HEK293 (cell line): ENCODE results near the gene DSP.

ENCODE experiments used
- CTCF ChIA-PET: fragments of 350-600 bp; formaldehyde crosslinking; extraction: SDS; loops from one replicate; lab custom pipeline; 2021; ENCODE audit warnings: antibody characterized with exemption; lab: Yijun Ruan, JAX
- POLR2A ChIA-PET: fragments of 300-600 bp; formaldehyde crosslinking; extraction: SDS; loops from one replicate; lab custom pipeline; 2020; ENCODE audit warnings: antibody characterized with exemption, inconsistent platforms; lab: Yijun Ruan, JAX
- H3K27ac ChIP-seq: fragments of 200-500 bp; sonication (Bioruptor generic); 2 replicates; pipeline ENCODE4 v1.5.1; 2014; ENCODE audit warnings: low read depth, low read length, control low read depth, inconsistent platforms; ENCODE audit errors: extremely low read depth
- H3K36me3 ChIP-seq, 2 experiments: fragments of 200-500 bp in 1 of 2; sonication (Bioruptor generic) in 1 of 2; 1 replicate in 1 of 2; 2 replicates in 1 of 2; pipeline ENCODE4 v1.5.1; 2014 to 2017; ENCODE audit warnings: inconsistent platforms in 2 of 2, low read length in 2 of 2; ENCODE audit not compliant: control insufficient read depth in 2 of 2, insufficient read depth in 1 of 2
- H3K4me1 ChIP-seq: fragments of 200-500 bp; sonication (Bioruptor generic); 2 replicates; pipeline ENCODE4 v1.5.1; 2014; ENCODE audit warnings: mild to moderate bottlenecking, low read length, inconsistent platforms; ENCODE audit not compliant: control insufficient read depth, insufficient read depth
- H3K4me3 ChIP-seq: 2 replicates; pipeline ENCODE4 v1.5.1; 2011; ENCODE audit warnings: low read depth, mild to moderate bottlenecking, control low read depth, low read length, moderate library complexity
- H3K9me3 ChIP-seq: fragments of 200-500 bp; sonication (Bioruptor generic); 2 replicates; pipeline ENCODE4 v1.5.1; 2014; ENCODE audit warnings: low read depth, low read length, inconsistent platforms; ENCODE audit not compliant: control insufficient read depth, insufficient read depth
- BCL11B ChIP-seq: fragments of 450-650 bp; formaldehyde crosslinking; IDR thresholded peaks from 2 replicates; pipeline ENCODE4 v1.5.1; 2016; ENCODE audit warnings: low read depth, missing biosample characterization, missing genetic modification characterization
- GLIS1 ChIP-seq: fragments of 450-650 bp; formaldehyde crosslinking; IDR thresholded peaks from 2 replicates; pipeline ENCODE4 v1.5.1; 2016; ENCODE audit warnings: missing biosample characterization, missing genetic modification characterization
- GLIS2 ChIP-seq: fragments of 450-650 bp; formaldehyde crosslinking; IDR thresholded peaks from 2 replicates; pipeline ENCODE4 v1.5.1; 2016; ENCODE audit warnings: missing biosample characterization, missing genetic modification characterization
- HOXC10 ChIP-seq: sonication (generic); formaldehyde crosslinking; IDR thresholded peaks from 2 replicates; pipeline ENCODE4 v1.8.1; 2023; ENCODE audit warnings: mild to moderate bottlenecking, missing genetic modification reagents
- IKZF3 ChIP-seq: fragments of 450-650 bp; IDR thresholded peaks from 2 replicates; pipeline ENCODE4 v1.5.0; 2018; ENCODE audit warnings: missing biosample characterization, mild to moderate bottlenecking, missing genetic modification characterization, moderate library complexity
- KLF10 ChIP-seq: fragments of 450-650 bp; IDR thresholded peaks from 2 replicates; pipeline ENCODE4 v1.5.1; 2018; ENCODE audit warnings: missing biosample characterization, mild to moderate bottlenecking, missing genetic modification characterization
- PRDM6 ChIP-seq: fragments of 450-650 bp; formaldehyde crosslinking; IDR thresholded peaks from 2 replicates; pipeline ENCODE4 v1.5.1; 2017; ENCODE audit warnings: missing biosample characterization, missing genetic modification characterization
- SP2 ChIP-seq: fragments of 450-650 bp; formaldehyde crosslinking; IDR thresholded peaks from 2 replicates; pipeline ENCODE4 v1.5.1; 2016; ENCODE audit warnings: missing biosample characterization, missing genetic modification characterization
- SP3 ChIP-seq: fragments of 450-650 bp; formaldehyde crosslinking; IDR thresholded peaks from 2 replicates; pipeline ENCODE4 v1.5.1; 2016; ENCODE audit warnings: missing biosample characterization, missing genetic modification characterization
- ZFHX2 ChIP-seq: fragments of 450-650 bp; formaldehyde crosslinking; conservative IDR thresholded peaks from 2 replicates; pipeline ENCODE4 v1.5.1; 2016; ENCODE audit warnings: missing biosample characterization, missing genetic modification characterization
- ZNF10 ChIP-seq: fragments of 450-650 bp; formaldehyde crosslinking; IDR thresholded peaks from 2 replicates; pipeline ENCODE4 v1.5.1; 2017; ENCODE audit warnings: missing biosample characterization, missing genetic modification characterization
- ZNF157 ChIP-seq: fragments of 450-650 bp; formaldehyde crosslinking; IDR thresholded peaks from 2 replicates; pipeline ENCODE4 v1.5.1; 2016; ENCODE audit warnings: missing biosample characterization, missing genetic modification characterization
- ZNF2 ChIP-seq: fragments of 450-650 bp; formaldehyde crosslinking; IDR thresholded peaks from 2 replicates; pipeline ENCODE4 v1.5.1; 2016; ENCODE audit warnings: missing biosample characterization, missing genetic modification characterization
- ZNF214 ChIP-seq: fragments of 450-650 bp; formaldehyde crosslinking; IDR thresholded peaks from 2 replicates; pipeline ENCODE4 v1.5.1; 2017; ENCODE audit warnings: missing biosample characterization, mild to moderate bottlenecking, missing genetic modification characterization, borderline replicate concordance
- ZNF302 ChIP-seq: fragments of 450-650 bp; formaldehyde crosslinking; IDR thresholded peaks from 2 replicates; pipeline ENCODE4 v1.5.1; 2016; ENCODE audit warnings: missing biosample characterization, missing genetic modification characterization, low read depth
- ZNF366 ChIP-seq: fragments of 450-650 bp; formaldehyde crosslinking; conservative IDR thresholded peaks from 2 replicates; pipeline ENCODE4 v1.5.1; 2016; ENCODE audit warnings: missing biosample characterization, missing genetic modification characterization
- ZNF473 ChIP-seq: fragments of 450-650 bp; formaldehyde crosslinking; IDR thresholded peaks from 2 replicates; pipeline ENCODE4 v1.5.1; 2017; ENCODE audit warnings: missing biosample characterization, missing genetic modification characterization
- ZNF501 ChIP-seq: fragments of 450-650 bp; formaldehyde crosslinking; IDR thresholded peaks from 2 replicates; pipeline ENCODE4 v1.5.1; 2016; ENCODE audit warnings: missing biosample characterization, missing genetic modification characterization
- ZNF555 ChIP-seq: fragments of 450-650 bp; formaldehyde crosslinking; conservative IDR thresholded peaks from 2 replicates; pipeline ENCODE4 v1.5.1; 2017; ENCODE audit warnings: missing biosample characterization, mild to moderate bottlenecking, missing genetic modification characterization, inconsistent platforms
- ZNF777 ChIP-seq: fragments of 450-650 bp; formaldehyde crosslinking; IDR thresholded peaks from 2 replicates; pipeline ENCODE4 v1.5.1; 2017; ENCODE audit warnings: missing biosample characterization, missing genetic modification characterization, borderline replicate concordance
- ZNF792 ChIP-seq: fragments of 450-650 bp; formaldehyde crosslinking; IDR thresholded peaks from 2 replicates; pipeline ENCODE4 v1.5.1; 2016; ENCODE audit warnings: missing biosample characterization, missing genetic modification characterization
- ZSCAN16 ChIP-seq: fragments of 450-650 bp; formaldehyde crosslinking; IDR thresholded peaks from 2 replicates; pipeline ENCODE4 v1.5.1; 2016; ENCODE audit warnings: missing biosample characterization, missing genetic modification characterization
- ZSCAN23 ChIP-seq: fragments of 450-650 bp; formaldehyde crosslinking; IDR thresholded peaks from 2 replicates; pipeline ENCODE4 v1.5.1; 2016; ENCODE audit warnings: missing biosample characterization, missing genetic modification characterization
- TF ChIP-seq, protein P1 (sequence below): fragments of 450-650 bp; formaldehyde crosslinking; IDR thresholded peaks from 2 replicates; pipeline ENCODE4 v1.5.1; 2016; ENCODE audit warnings: missing biosample characterization, missing genetic modification characterization, borderline replicate concordance

Gene DSP

DNA sequence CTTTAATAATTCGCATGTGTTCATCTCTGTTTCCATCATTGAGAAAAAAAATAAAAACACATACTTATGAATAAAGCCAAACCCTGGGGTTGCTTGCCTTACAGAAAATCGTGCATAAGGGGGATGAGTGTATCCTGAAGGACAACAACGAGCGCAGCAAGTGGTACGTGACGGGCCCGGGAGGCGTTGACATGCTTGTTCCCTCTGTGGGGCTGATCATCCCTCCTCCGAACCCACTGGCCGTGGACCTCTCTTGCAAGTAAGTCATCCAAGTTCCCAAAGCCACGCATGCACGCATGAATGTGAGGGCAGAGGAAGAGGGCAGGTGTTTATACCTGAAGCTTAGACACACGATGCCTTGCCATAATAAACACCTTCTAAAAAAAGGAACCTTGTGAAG, 27.6 kb downstream of the DSP start:
- H3K27ac ChIP-seq: no peak overlapping the region
- POLR2A ChIA-PET: no interaction called here
- no peak overlapping the region for H3K4me3 ChIP-seq
- H3K36me3 ChIP-seq: peaks cover 78 to 96% of the 10 kb centered on the region in 2 experiments
- CTCF ChIA-PET: interaction anchor here (1.4 to 1.5 kb wide), 2 partner anchors 15 to 294 kb away, joined by 3 to 4 read pairs; no protein-coding TSS in a partner anchor
- H3K9me3 ChIP-seq: no peaks in the 10 kb centered on the region
- TF ChIP-seq GLIS1 (no peak), ZNF366 (tag by site-specific recombination) (no peak), ZFHX2 (tag by site-specific recombination) (no peak), ZSCAN23 (tag by site-specific recombination) (no peak), GLIS2 (tag by site-specific recombination) (no peak), HOXC10 (no peak), ZNF302 (no peak), SP3 (tag by site-specific recombination) (no peak), ZNF473 (no peak), ZNF2 (tag by site-specific recombination) (no peak), ZNF792 (tag by site-specific recombination) (no peak), ZNF10 (tag by site-specific recombination) (no peak), ZNF157 (tag by site-specific recombination) (no peak), ZNF777 (tag by site-specific recombination) (no peak), BCL11B (tag by site-specific recombination) (no peak), PRDM6 (tag by site-specific recombination) (no peak)
- TF ChIP-seq, protein P1, sequence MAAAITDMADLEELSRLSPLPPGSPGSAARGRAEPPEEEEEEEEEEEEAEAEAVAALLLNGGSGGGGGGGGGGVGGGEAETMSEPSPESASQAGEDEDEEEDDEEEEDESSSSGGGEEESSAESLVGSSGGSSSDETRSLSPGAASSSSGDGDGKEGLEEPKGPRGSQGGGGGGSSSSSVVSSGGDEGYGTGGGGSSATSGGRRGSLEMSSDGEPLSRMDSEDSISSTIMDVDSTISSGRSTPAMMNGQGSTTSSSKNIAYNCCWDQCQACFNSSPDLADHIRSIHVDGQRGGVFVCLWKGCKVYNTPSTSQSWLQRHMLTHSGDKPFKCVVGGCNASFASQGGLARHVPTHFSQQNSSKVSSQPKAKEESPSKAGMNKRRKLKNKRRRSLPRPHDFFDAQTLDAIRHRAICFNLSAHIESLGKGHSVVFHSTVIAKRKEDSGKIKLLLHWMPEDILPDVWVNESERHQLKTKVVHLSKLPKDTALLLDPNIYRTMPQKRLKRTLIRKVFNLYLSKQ: no peak
- H3K4me1 ChIP-seq: no peaks in the 10 kb centered on the region

- no peaks in the 10 kb centered on the region for H3K9me3 ChIP-seq
- no peaks in the 10 kb centered on the region for H3K4me1 ChIP-seq
- ChIA-PET POLR2A (interaction anchor here (1.2 kb wide), 1 partner anchor 17 kb away, joined by 4 read pairs; the partner anchor contains the start of gene SNRNP48), CTCF (interaction anchor here (0.6 kb wide), 1 partner anchor 9 kb away, joined by 3 read pairs; no protein-coding TSS in a partner anchor)
- no peak overlapping the region for H3K27ac ChIP-seq
- TF ChIP-seq IKZF3 (tag by site-specific recombination) (no peak), ZSCAN16 (tag by site-specific recombination) (no peak), ZNF555 (tag by site-specific recombination) (no peak), SP2 (tag by site-specific recombination) (no peak), ZNF214 (tag by site-specific recombination) (no peak), ZNF501 (tag by site-specific recombination) (no peak), KLF10 (tag by site-specific recombination) (no peak)
- no peak overlapping the region for H3K4me3 ChIP-seq
- H3K36me3 ChIP-seq: peaks cover 85 to 97% of the 10 kb centered on the region in 2 experiments
Measured at GRCh38 chr6:7572213-7572943, 30.9 kb downstream of the DSP start.
